Peyer's patch (tissue), 4 donors: ENCODE data around the gene XIRP2. TPM values are rescaled to one million over a fixed set of nuclear protein-coding genes. Genes with fewer than 3 reads are reported as not detected.

Experiments used
- DNase-seq, 3 donors: peaks; one replicate each; pipeline ENCODE4 v3.0.0-alpha.2; 2017 to 2019
- H3K27ac ChIP-seq, 4 donors: fragments of 200-600 bp; sonication (generic); one replicate each; pipeline ENCODE4 v1.5.1; 2016 to 2019
- H3K27me3 ChIP-seq, 2 donors: fragments of 200-600 bp; sonication (generic); one replicate each; pipeline ENCODE4 v1.5.1; 2019
- H3K36me3 ChIP-seq, 3 donors: fragments of 200-600 bp; sonication (generic); one replicate each; pipeline ENCODE4 v1.5.1; 2016 to 2019
- H3K4me1 ChIP-seq, 4 donors: fragments of 200-600 bp; sonication (generic); one replicate each; pipeline ENCODE4 v1.5.1; 2016 to 2019
- H3K4me3 ChIP-seq, 4 donors: fragments of 200-600 bp; sonication (generic); 1 replicate in 3 of 4; 2 replicates in 1 of 4; pipeline ENCODE4 v1.5.1; 2016 to 2019; ENCODE audit warnings: mild to moderate bottlenecking in 1 of 4
- H3K9me3 ChIP-seq, 4 donors: fragments of 200-600 bp; sonication (generic); one replicate each; pipeline ENCODE4 v1.5.1; 2016 to 2019; ENCODE audit warnings: mild to moderate bottlenecking in 1 of 4
- POLR2A ChIP-seq, 2 donors: fragments of 450-650 bp; IDR thresholded peaks; one replicate each; pipeline ENCODE4 v1.5.1; 2017; ENCODE audit warnings: antibody characterized with exemption in 2 of 2, mild to moderate bottlenecking in 2 of 2, moderate library complexity in 2 of 2
- total RNA-seq, 4 donors: library from RNA; depleted of rRNA; stranded (reverse); fragments of >200 nt; gene quantifications; one replicate each; pipeline ENCODE4 v1.1.0, GENCODE V29; 2016
- TF ChIP-seq, protein P1 (sequence below), 6 experiments: fragments of 450-650 bp in 4 of 6; fragments of 200-600 bp in 2 of 6; sonication (generic) in 1 of 6; IDR thresholded peaks; one replicate each; pipeline ENCODE4 v1.5.1; 2017 to 2019; ENCODE audit warnings: antibody characterized with exemption in 6 of 6, mild to moderate bottlenecking in 3 of 6, moderate library complexity in 1 of 6

XIRP2 gene
- total RNA-seq, 4 donors from 2014 or later: not detected

DNA sequence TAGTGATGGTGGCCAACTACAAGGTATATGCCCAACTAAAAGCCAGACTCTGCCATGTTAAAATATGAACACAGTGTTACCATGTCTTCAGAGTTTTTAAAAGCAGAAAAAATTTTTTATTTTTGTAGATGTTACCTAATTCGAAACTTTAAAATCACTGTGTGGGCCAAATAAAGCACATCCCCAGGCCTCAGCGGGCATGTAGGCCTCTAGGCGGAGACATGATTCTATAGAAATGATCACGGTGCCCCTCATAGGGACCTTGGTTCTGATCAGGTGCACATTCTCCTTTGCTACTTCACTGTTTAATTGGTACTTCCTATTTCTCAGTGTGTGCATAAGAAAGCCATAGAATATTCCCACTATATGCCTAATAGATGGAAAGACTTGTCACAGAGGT lies 349.2 kb downstream of the XIRP2 start:
- no peaks in the 10 kb centered on the region for H3K36me3 ChIP-seq
- H3K9me3 ChIP-seq: no peaks in the 10 kb centered on the region
- no peak overlapping the region for H3K27ac ChIP-seq
- no peaks in the 10 kb centered on the region for H3K4me1 ChIP-seq
- H3K27me3 ChIP-seq: no peaks in the 10 kb centered on the region
- DNase-seq: no peak
- no peak for TF ChIP-seq POLR2A (IDR thresholded peaks at IDR 0.05)
- TF ChIP-seq, protein P1, sequence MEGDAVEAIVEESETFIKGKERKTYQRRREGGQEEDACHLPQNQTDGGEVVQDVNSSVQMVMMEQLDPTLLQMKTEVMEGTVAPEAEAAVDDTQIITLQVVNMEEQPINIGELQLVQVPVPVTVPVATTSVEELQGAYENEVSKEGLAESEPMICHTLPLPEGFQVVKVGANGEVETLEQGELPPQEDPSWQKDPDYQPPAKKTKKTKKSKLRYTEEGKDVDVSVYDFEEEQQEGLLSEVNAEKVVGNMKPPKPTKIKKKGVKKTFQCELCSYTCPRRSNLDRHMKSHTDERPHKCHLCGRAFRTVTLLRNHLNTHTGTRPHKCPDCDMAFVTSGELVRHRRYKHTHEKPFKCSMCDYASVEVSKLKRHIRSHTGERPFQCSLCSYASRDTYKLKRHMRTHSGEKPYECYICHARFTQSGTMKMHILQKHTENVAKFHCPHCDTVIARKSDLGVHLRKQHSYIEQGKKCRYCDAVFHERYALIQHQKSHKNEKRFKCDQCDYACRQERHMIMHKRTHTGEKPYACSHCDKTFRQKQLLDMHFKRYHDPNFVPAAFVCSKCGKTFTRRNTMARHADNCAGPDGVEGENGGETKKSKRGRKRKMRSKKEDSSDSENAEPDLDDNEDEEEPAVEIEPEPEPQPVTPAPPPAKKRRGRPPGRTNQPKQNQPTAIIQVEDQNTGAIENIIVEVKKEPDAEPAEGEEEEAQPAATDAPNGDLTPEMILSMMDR (IDR thresholded peaks at IDR 0.05): no peak
- H3K4me3 ChIP-seq: no peak overlapping the region

DNA sequence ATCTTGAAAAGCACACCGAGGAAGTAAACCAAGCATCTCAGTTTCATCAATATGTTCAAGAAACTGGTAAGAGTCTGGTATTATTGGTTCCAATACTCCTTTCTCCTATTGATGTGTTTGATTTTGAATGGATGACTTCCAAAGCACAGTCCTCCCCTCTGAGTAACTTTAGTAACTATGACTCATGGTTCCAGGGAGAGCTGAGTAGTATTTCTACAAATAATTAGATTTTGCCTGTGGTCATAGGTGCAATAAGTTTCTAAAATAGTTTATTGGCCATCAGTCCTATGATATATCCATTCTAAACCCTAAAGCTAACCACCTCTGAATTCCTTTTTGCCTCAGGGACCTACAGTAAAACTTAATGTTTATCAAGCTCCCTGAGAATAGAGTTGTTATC lies 352.4 kb downstream of the XIRP2 start:
- H3K27me3 ChIP-seq: no peaks in the 10 kb centered on the region
- H3K4me3 ChIP-seq: no peak overlapping the region
- TF ChIP-seq, protein P1 (IDR thresholded peaks at IDR 0.05): no peak
- TF ChIP-seq POLR2A (IDR thresholded peaks at IDR 0.05): no peak
- DNase-seq: no peak
- no peak overlapping the region for H3K27ac ChIP-seq
- no peaks in the 10 kb centered on the region for H3K9me3 ChIP-seq
- no peaks in the 10 kb centered on the region for H3K36me3 ChIP-seq
- no peaks in the 10 kb centered on the region for H3K4me1 ChIP-seq

DNA sequence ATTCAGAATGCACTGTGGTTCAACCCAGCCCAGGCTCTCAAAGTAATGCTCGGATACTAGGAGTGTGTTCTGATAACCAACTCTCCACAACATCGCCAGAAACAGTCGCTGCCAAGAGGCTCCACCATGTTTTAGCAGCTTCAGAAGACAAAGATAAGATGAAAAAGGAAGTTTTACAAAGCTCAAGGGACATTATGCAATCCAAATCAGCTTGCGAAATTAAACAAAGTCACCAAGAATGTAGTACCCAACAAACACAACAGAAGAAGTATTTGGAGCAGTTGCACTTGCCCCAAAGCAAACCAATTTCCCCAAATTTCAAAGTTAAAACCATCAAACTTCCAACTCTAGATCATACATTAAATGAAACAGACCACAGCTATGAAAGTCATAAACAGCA lies 360.9 kb downstream of the XIRP2 start:
- Histone ChIP-seq H3K36me3 (no peaks in the 10 kb centered on the region), H3K27ac (no peak overlapping the region), H3K9me3 (no peaks in the 10 kb centered on the region), H3K4me3 (no peak overlapping the region), H3K27me3 (no peaks in the 10 kb centered on the region), H3K4me1 (no peaks in the 10 kb centered on the region)
- TF ChIP-seq POLR2A (IDR thresholded peaks at IDR 0.05): no peak
- TF ChIP-seq, protein P1 (IDR thresholded peaks at IDR 0.05): no peak
- no peak for DNase-seq

DNA sequence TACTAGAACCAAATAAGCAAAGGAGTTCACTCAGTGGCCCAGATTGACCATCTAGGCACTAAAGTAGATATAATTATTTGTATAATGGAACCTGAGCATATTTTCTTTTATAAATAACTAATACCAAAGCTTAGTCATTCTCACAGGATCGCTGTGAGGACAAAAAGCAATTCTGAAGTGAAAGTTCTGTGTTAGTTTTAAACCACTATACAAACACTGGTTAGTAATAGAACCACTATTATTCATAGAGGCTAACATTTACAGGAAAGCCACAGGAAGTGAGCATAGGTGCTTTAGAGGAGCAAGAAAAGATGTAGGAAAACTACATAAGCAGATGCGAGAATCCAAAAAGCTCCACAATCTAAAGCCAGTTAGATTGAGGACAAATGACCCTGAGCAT lies 364.7 kb downstream of the XIRP2 start:
- no peak for DNase-seq
- no peak overlapping the region for H3K27ac ChIP-seq
- no peaks in the 10 kb centered on the region for H3K9me3 ChIP-seq
- H3K4me3 ChIP-seq: no peak overlapping the region
- no peaks in the 10 kb centered on the region for H3K36me3 ChIP-seq
- no peaks in the 10 kb centered on the region for H3K27me3 ChIP-seq
- H3K4me1 ChIP-seq: no peaks in the 10 kb centered on the region
- TF ChIP-seq POLR2A (IDR thresholded peaks at IDR 0.05): no peak
- TF ChIP-seq, protein P1 (IDR thresholded peaks at IDR 0.05): no peak

DNA sequence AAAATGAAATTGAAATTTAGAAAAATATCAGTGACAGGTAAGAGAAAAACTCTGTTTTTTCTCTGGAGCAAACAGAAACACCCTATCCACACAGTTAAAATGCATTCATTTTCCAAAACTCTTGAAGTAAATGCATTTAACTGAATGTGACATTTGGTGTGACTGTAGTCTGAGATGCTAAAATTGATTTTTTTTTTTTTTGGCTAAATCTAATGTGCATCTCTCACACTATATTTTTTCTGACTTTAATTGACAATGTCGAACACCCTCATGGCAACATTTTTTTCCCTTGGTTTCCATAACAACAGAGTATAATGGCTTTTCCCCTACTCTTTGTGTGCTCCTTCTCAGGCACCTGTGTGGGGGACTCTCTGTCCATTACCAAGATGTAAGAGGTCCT lies 366.4 kb downstream of the XIRP2 start:
- Histone ChIP-seq H3K36me3 (no peaks in the 10 kb centered on the region), H3K27me3 (no peaks in the 10 kb centered on the region), H3K9me3 (no peaks in the 10 kb centered on the region), H3K27ac (no peak overlapping the region), H3K4me3 (no peak overlapping the region), H3K4me1 (no peaks in the 10 kb centered on the region)
- no peak for DNase-seq
- TF ChIP-seq, protein P1 (IDR thresholded peaks at IDR 0.05): no peak
- no peak for TF ChIP-seq POLR2A (IDR thresholded peaks at IDR 0.05)

DNA sequence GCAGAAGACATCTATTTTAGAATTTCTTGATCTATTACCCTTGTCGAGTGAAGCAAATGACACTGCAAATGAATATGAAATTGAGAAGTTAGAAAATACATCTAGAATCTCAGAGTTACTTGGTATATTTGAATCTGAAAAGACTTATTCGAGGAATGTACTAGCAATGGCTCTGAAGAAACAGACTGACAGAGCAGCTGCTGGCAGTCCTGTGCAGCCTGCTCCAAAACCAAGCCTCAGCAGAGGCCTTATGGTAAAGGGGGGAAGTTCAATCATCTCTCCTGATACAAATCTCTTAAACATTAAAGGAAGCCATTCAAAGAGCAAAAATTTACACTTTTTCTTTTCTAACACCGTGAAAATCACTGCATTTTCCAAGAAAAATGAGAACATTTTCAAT lies 370.4 kb downstream of the XIRP2 start:
- Histone ChIP-seq H3K9me3 (no peaks in the 10 kb centered on the region), H3K4me3 (no peak overlapping the region), H3K27me3 (no peaks in the 10 kb centered on the region), H3K36me3 (no peaks in the 10 kb centered on the region), H3K4me1 (no peaks in the 10 kb centered on the region), H3K27ac (no peak overlapping the region)
- DNase-seq: no peak
- TF ChIP-seq, protein P1 (IDR thresholded peaks at IDR 0.05): no peak
- TF ChIP-seq POLR2A (IDR thresholded peaks at IDR 0.05): no peak
